Metanephros (tissue), 2 donors: ENCODE results near the gene CFAP53. TPM values are rescaled to one million over a fixed set of nuclear protein-coding genes. Genes with fewer than 3 reads are reported as not detected.

Experiments used
- small RNA-seq: library from RNA; depleted of rRNA; stranded (forward); fragments of <200 nt; gene quantifications from one replicate; pipeline ENCODE3, GENCODE V24; 2014; ENCODE audit warnings: low replicate concordance
- total RNA-seq: library from RNA; depleted of rRNA; stranded (reverse); fragments of >200 nt; gene quantifications from one replicate; pipeline ENCODE4 v1.2.3, GENCODE V29; 2014

CFAP53 gene
- total RNA-seq, result 1.1 TPM

GRCh38 chr18:50266248-50266704, at the start of gene CFAP53:
Gene CFAP53 (minus strand): TSS chr18:50266495. CDS start chr18:50266404, 91 bp downstream.

GRCh38 chr18:50287441-50288347, 21.4 kb upstream of the CFAP53 start, which contains the start of gene CXXC1:
Gene CXXC1 (minus strand): TSS chr18:50287692. CDS start chr18:50287589, 103 bp downstream.

GRCh38 chr18:50281295-50281971, 15.1 kb upstream of the CFAP53 start, which contains the start of gene MBD1:
Gene MBD1 (minus strand): TSS chr18:50281523. CDS start chr18:50279992, 1,531 bp downstream.

GRCh38 chr18:50194631-50195532, 71.4 kb downstream of the CFAP53 start, which contains the start of gene MYO5B:
Gene MYO5B (minus strand): TSS chr18:50195147. CDS start chr18:50194793, 354 bp downstream.

Small RNA genes within 50 kb of the gene (small RNA-seq; reads per million reads assigned to genes)
- gene RN7SL310P, result not detected

Other genes starting within 250 kb of the CFAP53 start
- 27.9 TPM for gene MYO5B, start 71.3 kb downstream of the CFAP53 start, total RNA-seq
- gene MBD1, start 15.0 kb upstream of the CFAP53 start, total RNA-seq, result 67.2 TPM
- 64.0 TPM for gene CXXC1, start 21.2 kb upstream of the CFAP53 start, total RNA-seq
- gene SKA1, start 108.6 kb upstream of the CFAP53 start, total RNA-seq, result 3.3 TPM